Stomach smooth muscle (tissue), 2 donors: ENCODE results near the gene SHANK2.

Source experiments
- H3K27ac ChIP-seq: one replicate; pipeline ENCODE4 v1.7.0; 2013; ENCODE audit warnings: mild to moderate bottlenecking, low read length, inconsistent platforms
- H3K27me3 ChIP-seq, 2 donors: one replicate each; pipeline ENCODE4 v1.7.0; 2013; ENCODE audit warnings: low read length in 2 of 2; ENCODE audit not compliant: insufficient read depth in 2 of 2, control insufficient read depth in 1 of 2
- H3K36me3 ChIP-seq, 2 donors: one replicate each; pipeline ENCODE4 v1.7.0; 2013; ENCODE audit warnings: low read length in 2 of 2; ENCODE audit not compliant: control insufficient read depth in 2 of 2, insufficient read depth in 2 of 2
- H3K4me1 ChIP-seq: one replicate; pipeline ENCODE4 v1.7.0; 2013; ENCODE audit warnings: low read length; ENCODE audit not compliant: control insufficient read depth, insufficient read depth
- H3K4me3 ChIP-seq, 2 donors: one replicate each; pipeline ENCODE4 v1.7.0; 2013; ENCODE audit warnings: low read length in 2 of 2
- H3K9ac ChIP-seq, 2 donors: one replicate each; pipeline ENCODE4 v1.7.0; 2013; ENCODE audit warnings: low read length in 2 of 2, mild to moderate bottlenecking in 1 of 2
- H3K9me3 ChIP-seq, 2 donors: one replicate each; pipeline ENCODE4 v1.7.0; 2013; ENCODE audit warnings: low read length in 2 of 2; ENCODE audit not compliant: control insufficient read depth in 2 of 2
- donor health status: healthy.
- donor health status: Pancreatic carcinoma.

The SHANK2 gene

DNA sequence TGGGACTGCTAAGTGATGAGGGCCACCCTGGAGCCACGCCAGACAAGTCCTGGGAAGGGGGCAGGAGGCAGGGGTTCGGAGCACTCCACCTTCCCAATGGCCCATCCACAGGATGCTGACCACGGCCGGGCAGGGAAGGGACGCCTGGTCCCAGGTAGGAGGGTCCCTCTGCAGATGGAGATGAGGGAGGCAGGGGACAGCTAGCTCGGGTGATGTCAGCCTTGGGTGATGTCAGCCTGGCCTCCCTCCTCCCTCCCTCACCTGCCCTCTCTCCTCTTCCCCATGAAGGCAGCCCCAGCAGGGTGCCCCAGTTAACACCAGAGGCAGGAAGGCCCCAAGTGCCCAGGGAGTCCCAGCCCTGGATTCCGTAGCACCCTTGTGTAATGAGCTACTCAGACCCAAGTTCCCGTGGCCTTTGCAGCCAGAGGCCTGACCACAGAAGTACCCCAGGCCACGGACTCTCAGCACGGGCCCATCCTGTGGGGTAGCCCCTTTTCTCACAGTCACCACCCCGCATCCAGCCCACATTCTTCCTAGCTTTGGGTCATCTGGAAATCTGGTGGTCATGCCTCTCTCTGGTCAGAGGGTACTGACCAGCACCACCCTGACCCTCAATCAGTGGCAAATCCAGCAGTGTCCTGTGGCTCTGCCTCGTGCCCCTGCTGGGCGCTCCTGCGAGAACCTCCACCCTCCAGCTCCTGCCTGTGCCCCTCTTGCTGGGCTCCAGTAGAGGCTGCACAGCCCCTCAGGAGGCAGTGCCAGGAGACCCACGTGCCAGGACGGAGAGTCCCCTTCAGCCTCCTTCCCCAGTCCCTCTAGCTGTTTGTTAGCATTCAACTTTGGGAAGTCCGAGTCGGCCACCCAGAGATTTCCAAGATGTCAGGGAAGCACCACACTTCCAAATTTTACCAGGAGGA, 47.4 kb downstream of the SHANK2 start:
- Histone ChIP-seq H3K27me3 (peaks cover 0 to 4% of the 10 kb centered on the region in 2 donors), H3K9ac (no peak overlapping the region), H3K27ac (no peak overlapping the region), H3K9me3 (no peaks in the 10 kb centered on the region), H3K4me1 (peaks cover 10% of the 10 kb centered on the region), H3K4me3 (no peak overlapping the region), H3K36me3 (no peaks in the 10 kb centered on the region)

DNA sequence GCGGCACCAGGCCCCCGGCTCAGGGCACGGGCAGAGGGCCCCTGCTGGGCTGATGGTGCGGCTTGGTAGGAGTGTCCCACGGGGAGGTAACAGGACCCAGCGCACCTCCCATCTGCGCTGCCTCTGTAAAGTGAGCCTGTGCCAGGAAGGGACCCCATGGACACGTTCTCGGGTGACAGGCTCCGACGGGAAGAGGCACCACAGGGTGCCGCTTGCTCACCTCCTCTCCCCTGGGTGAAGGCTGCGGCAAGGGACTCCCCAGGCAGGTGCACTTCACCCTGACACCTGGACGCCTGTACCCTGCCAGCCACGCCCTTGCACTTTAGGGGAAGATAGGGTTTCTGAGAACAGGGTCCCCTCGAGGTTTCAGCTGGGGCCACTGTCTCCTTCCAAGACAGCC, 48.1 kb downstream of the SHANK2 start:
- H3K4me3 ChIP-seq: no peak overlapping the region
- no peak overlapping the region for H3K27ac ChIP-seq
- no peak overlapping the region for H3K9ac ChIP-seq

DNA sequence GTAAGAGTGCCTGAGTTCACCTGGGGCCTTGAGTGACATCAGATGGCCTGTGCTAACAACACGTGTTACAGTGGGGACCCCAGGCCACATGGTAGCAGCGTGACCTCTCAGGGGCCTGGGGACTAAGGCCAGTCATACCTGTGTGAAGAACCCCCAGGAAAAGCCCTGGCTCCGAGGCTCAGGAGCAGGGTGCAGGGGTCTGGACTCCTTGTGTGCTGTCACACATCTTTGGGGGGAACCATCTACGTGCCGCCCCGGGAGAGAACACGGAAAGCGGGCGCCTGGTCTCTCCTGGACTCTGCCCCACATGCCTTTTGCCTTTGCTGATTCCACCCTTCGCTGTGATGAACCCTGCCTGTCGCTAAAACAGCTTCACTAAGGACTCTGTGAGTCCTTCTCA, 48.7 kb downstream of the SHANK2 start:
- Histone ChIP-seq H3K27me3 (peaks cover 0 to 4% of the 10 kb centered on the region in 2 donors), H3K4me1 (peaks cover 10% of the 10 kb centered on the region), H3K27ac (no peak overlapping the region), H3K36me3 (no peaks in the 10 kb centered on the region), H3K9me3 (no peaks in the 10 kb centered on the region), H3K4me3 (no peak overlapping the region), H3K9ac (no peak overlapping the region)

More for the DNA sequence above, 48.1 kb downstream of the SHANK2 start:
- H3K27me3 ChIP-seq: peaks cover 0 to 4% of the 10 kb centered on the region in 2 donors
- H3K36me3 ChIP-seq: no peaks in the 10 kb centered on the region
- no peaks in the 10 kb centered on the region for H3K9me3 ChIP-seq
- H3K4me1 ChIP-seq: peaks cover 10% of the 10 kb centered on the region

GRCh38 chr11:71202966-71203365, 49.4 kb downstream of the SHANK2 start:
- Histone ChIP-seq H3K27ac (no peak overlapping the region), H3K4me1 (peaks cover 10% of the 10 kb centered on the region), H3K9ac (no peak overlapping the region), H3K36me3 (no peaks in the 10 kb centered on the region), H3K4me3 (no peak overlapping the region), H3K27me3 (peaks cover 0 to 4% of the 10 kb centered on the region in 2 donors), H3K9me3 (no peaks in the 10 kb centered on the region)

DNA sequence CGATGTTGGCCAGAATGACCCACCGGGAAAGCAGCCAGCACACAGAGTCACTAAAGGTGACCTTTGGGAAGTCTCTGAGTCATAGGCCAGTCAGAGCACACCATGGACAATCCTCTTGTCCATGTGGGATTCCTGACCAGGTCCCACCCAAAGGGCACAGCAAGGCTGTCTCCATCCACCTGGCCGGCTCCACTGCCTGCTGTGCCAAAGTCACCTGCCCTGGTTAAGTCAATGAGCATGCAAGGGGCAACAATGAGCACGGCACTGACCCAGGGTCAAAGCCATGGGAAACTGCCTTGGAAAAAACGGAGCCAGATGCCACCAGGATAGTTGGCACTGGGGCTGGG, 49.8 kb downstream of the SHANK2 start:
- no peak overlapping the region for H3K9ac ChIP-seq
- no peaks in the 10 kb centered on the region for H3K36me3 ChIP-seq
- no peak overlapping the region for H3K4me3 ChIP-seq
- H3K27ac ChIP-seq: no peak overlapping the region
- peaks cover 0 to 4% of the 10 kb centered on the region in 2 donors for H3K27me3 ChIP-seq
- peaks cover 10% of the 10 kb centered on the region for H3K4me1 ChIP-seq
- no peaks in the 10 kb centered on the region for H3K9me3 ChIP-seq
